ELR (cell line): ENCODE measurements around the gene BTBD16.

Experiments
- DNase-seq: peaks from one replicate; pipeline ENCODE4 v3.0.0-alpha.2; 2015; ENCODE audit warnings: low read depth

Gene BTBD16

GRCh38 chr10:122343135-122343800 is 72.2 kb downstream of the BTBD16 start:
- DNase-seq: no peak

GRCh38 chr10:122343936-122344335 is 72.8 kb downstream of the BTBD16 start:
- DNase-seq: no peak

- peak; percentile 40 for DNase-seq
Observed at GRCh38 chr10:122344741-122345258, 73.7 kb downstream of the BTBD16 start.

DNA sequence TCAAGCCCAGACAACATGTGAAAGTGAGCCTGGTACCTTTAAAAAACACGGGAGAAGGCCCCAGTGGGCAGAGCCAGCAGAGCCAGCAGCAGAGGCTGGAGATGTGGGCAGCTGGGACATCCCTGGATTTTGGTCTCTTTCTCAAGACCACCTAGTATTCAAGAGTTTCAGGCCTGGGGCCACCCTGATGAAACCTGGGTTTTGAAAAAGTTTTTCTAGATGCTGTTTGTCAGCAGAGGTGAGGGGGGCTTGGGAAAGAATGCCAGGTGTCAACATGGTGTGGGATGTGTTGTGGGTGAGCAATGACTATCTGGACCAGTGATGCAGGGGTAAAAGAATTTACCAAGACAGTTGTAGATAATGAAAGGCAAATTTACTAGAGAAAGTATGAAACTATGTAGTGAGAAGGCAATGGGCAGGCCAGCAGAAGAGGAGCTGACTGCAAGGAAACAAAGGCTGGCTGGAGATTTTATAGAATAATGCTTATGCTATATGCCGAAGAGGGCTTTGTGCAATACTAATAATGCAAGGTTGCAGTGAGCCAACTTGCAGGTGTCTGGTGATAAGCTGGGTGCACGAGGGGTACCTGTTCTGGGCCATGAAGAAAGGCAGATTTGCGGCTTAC is 75.3 kb downstream of the BTBD16 start:
- no peak for DNase-seq

GRCh38 chr10:122347170-122347841 is 76.2 kb downstream of the BTBD16 start:
- DNase-seq: no peak

- DNase-seq: no peak
Observed at GRCh38 chr10:122348512-122348911, 77.4 kb downstream of the BTBD16 start.

DNA sequence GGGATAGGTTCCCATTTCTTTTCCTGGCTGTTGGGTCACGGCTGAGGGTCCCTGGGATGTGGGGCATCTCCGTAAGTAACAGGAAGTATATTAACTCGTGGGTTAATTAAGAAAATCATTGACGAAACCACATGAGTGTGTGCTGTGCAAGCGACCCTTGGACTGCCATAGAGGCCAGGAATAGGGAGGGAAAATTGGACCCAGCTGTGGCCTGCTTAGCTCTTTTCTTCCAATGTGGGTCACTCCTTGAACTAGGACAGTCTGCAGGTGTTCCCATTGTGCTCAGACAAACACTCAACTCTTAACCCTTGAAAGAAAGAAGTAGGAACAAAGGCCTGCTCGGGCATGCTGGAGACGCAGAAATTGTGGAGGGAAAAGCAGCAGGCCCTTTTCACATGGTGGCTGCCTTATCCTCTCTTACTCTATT is 77.9 kb downstream of the BTBD16 start:
- DNase-seq: no peak

DNA sequence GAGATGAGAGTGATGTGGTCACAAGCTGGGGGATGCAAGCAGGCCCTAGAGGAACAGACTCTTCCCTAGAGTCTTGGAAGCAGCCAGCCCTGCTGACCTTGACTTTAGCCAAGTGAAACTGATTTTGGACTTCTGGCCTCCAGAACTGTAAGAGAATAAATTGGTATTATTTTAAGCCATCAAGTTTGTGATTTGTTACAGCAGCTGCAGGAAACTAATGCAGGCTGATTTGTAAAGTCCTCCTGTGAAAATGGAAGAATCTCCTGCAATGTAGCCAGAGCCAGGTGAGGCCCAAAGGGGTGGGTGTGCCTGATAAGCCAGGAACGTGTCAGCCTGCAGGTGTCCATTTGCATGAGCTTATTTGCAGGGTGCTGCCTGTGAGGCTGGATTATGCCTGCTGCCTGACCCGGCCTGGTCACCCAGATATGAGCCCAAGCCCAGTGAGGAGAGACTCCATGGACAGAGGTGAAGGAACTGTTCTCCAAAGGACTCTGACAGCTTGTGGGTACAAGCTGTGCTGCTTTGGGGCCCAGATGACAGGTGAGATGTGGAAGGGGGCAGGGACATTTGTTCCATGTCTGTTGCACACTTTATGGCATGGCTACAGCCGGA is 78.8 kb downstream of the BTBD16 start:
- no peak for DNase-seq

- no peak for DNase-seq
Observed at GRCh38 chr10:122350893-122351292, 79.8 kb downstream of the BTBD16 start.

GRCh38 chr10:122352817-122353525 is 81.9 kb downstream of the BTBD16 start:
- no peak for DNase-seq

- DNase-seq: no peak
Observed at GRCh38 chr10:122354383-122354782, 83.3 kb downstream of the BTBD16 start.

DNA sequence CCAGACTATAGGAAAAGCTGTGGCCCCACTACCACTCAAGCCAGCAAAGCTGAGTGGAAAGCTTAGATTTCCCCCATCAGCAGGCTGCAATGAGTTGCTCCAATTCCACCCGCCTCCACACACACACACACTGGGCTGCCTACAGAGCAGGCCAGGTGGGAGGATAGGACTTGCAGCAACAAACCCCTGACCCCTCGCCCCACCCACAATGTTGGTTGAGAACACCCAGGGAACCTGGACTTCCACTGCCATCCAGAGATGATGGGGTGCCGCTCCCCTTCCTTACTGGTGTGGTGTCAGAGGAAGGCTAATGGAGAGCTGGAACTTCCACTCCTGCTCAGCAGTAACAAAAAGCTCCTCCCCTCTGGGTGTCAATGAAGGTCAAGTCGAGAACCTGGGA is 86.6 kb downstream of the BTBD16 start:
- no peak for DNase-seq

DNA sequence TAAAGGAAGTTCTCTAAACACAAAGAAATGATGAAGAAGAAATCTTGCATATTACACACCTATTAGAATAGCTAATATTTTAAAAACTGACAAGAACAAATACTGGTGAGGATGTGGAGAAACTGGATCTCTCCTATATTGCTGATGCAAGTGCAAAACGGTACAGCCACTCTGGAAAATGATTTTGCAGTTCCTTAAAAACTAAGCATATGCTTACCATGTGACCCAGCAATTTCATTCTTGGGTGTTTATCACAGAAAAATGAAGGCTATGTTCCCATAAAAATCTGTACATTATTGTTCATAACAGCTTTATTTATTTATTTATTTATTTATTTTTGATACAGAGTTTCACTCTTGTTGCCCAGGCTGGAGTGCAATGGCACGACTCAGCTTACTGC is 88.5 kb downstream of the BTBD16 start:
- no peak for DNase-seq

- no peak for DNase-seq
Observed at GRCh38 chr10:122361046-122361445, 90.0 kb downstream of the BTBD16 start.

- no peak for DNase-seq
Observed at GRCh38 chr10:122362031-122362592, 91.0 kb downstream of the BTBD16 start.

DNA sequence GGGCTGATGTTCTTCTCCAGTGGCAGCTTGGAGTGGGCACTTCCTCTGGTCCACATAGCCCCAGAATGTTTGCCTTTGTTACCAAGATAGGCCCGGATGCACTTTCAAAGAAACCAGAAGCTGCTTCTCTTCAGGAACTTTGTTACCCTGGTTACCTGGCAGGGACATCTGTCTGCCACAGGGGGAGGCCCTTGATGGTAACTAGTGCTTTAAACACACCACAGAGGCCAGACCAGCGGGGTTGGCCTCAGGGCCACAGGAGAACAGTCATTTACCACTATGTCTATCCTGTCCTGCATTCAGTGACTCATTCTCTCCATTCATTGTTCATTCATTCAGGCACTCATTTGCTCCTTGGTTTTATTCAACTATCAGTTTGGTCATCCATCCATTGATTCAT is 91.5 kb downstream of the BTBD16 start:
- DNase-seq: peak; percentile 32

GRCh38 chr10:122363311-122363710 is 92.2 kb downstream of the BTBD16 start:
- peak; percentile 10 for DNase-seq

- no peak for DNase-seq
Observed at GRCh38 chr10:122363722-122364463, 92.8 kb downstream of the BTBD16 start.

GRCh38 chr10:122368502-122369254 is 97.6 kb downstream of the BTBD16 start:
- DNase-seq: no peak

DNA sequence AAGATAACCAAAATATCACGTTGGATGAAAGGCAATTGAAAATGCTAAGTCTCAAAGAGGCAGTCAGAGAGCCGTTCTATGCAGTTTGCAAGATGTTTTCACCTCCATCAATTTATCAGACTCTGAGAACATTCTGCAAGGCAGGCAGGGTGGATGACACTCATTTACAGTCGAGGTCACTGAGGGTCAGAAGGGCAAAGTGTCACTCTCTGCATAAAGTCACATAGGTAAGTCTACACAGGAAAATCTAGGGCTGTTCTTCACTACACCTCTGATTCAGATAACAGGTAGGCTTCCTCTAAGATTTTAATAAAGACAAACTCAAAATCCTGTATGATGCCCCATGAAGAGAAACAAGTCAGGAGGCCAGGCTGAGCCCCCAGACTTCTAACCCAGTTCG is 102.0 kb downstream of the BTBD16 start:
- DNase-seq: no peak
